CD14-positive monocyte (primary cell): ENCODE measurements around the gene RNF225. TPM values are rescaled to one million over a fixed set of nuclear protein-coding genes. Genes with fewer than 3 reads are reported as not detected.

Source experiments
- DNase-seq, 3 donors: peaks; one replicate each; pipeline ENCODE4 v3.0.0-alpha.2; 2011 to 2022
- H2AFZ ChIP-seq: 2 replicates; pipeline ENCODE4 v1.6.0; 2012; ENCODE audit warnings: mild to moderate bottlenecking, low read depth, low read length, inconsistent platforms; ENCODE audit not compliant: insufficient read depth, poor library complexity, severe bottlenecking
- H3K27ac ChIP-seq, 2 donors: 1 replicate in 1 of 2; 2 replicates in 1 of 2; pipeline ENCODE4 v1.5.1; 2012 to 2013; ENCODE audit warnings: low read length in 2 of 2, control low read depth in 1 of 2, inconsistent platforms in 1 of 2, low read depth in 1 of 2, mild to moderate bottlenecking in 1 of 2
- H3K27me3 ChIP-seq, 2 donors: one replicate each; pipeline versions ENCODE4 v1.6.0 to v1.6.1; 2011 to 2013; ENCODE audit warnings: low read length in 2 of 2; ENCODE audit not compliant: control insufficient read depth in 2 of 2, insufficient read depth in 2 of 2
- H3K36me3 ChIP-seq, 2 donors: replicated peaks in 1 of 2; 1 replicate in 1 of 2; 2 replicates in 1 of 2; pipeline versions ENCODE4 v1.5.1 to v1.6.1; 2012 to 2013; ENCODE audit warnings: low read length in 2 of 2, control low read depth in 1 of 2, inconsistent platforms in 1 of 2, mild to moderate bottlenecking in 1 of 2; ENCODE audit not compliant: insufficient read depth in 2 of 2, control insufficient read depth in 1 of 2
- H3K4me1 ChIP-seq, 2 donors: 1 replicate in 1 of 2; 2 replicates in 1 of 2; pipeline versions ENCODE4 v1.5.1 to v1.6.1; 2012 to 2013; ENCODE audit warnings: low read length in 2 of 2, control low read depth in 1 of 2, inconsistent platforms in 1 of 2, mild to moderate bottlenecking in 1 of 2, moderate library complexity in 1 of 2; ENCODE audit not compliant: insufficient read depth in 2 of 2, control insufficient read depth in 1 of 2
- H3K4me2 ChIP-seq: replicated peaks from 2 replicates; pipeline ENCODE3; 2012; ENCODE audit warnings: low read length, moderate library complexity, mild to moderate bottlenecking; ENCODE audit not compliant: poor library complexity, severe bottlenecking; ENCODE audit errors: extremely low read depth
- H3K4me3 ChIP-seq, 3 experiments: fragments of 200-600 bp in 1 of 3; sonication (generic) in 1 of 3; replicated peaks in 1 of 3; 1 replicate in 2 of 3; 2 replicates in 1 of 3; pipeline ENCODE4 v1.5.1; 2011 to 2013; ENCODE audit warnings: low read length in 3 of 3, mild to moderate bottlenecking in 3 of 3, control low read depth in 2 of 3, low read depth in 2 of 3, inconsistent platforms in 1 of 3, moderate library complexity in 1 of 3
- H3K79me2 ChIP-seq: 2 replicates; pipeline ENCODE4 v1.6.0; 2012; ENCODE audit warnings: mild to moderate bottlenecking, control low read depth, inconsistent platforms, low read length, moderate library complexity; ENCODE audit not compliant: insufficient read depth
- H3K9ac ChIP-seq: 2 replicates; pipeline ENCODE4 v1.6.0; 2017; ENCODE audit warnings: low read length, mild to moderate bottlenecking; ENCODE audit not compliant: insufficient read depth, poor library complexity, severe bottlenecking
- H3K9me3 ChIP-seq, 2 donors: replicated peaks in 1 of 2; 1 replicate in 1 of 2; 2 replicates in 1 of 2; pipeline versions ENCODE4 v1.5.1 to v1.6.1; 2012 to 2013; ENCODE audit warnings: low read length in 2 of 2, control low read depth in 1 of 2; ENCODE audit not compliant: control insufficient read depth in 1 of 2, insufficient read depth in 1 of 2
- H4K20me1 ChIP-seq: 2 replicates; pipeline ENCODE4 v1.6.0; 2012; ENCODE audit warnings: mild to moderate bottlenecking, low read length, control low read depth, moderate library complexity; ENCODE audit not compliant: insufficient read depth
- H3K27ac Mint-ChIP-seq, 7 donors: one replicate each; pipeline ENCODE4 v1.8.0; 2020; ENCODE audit warnings: mild to moderate bottlenecking in 7 of 7, mixed read lengths in 7 of 7, moderate library complexity in 6 of 7, inconsistent platforms in 2 of 7
- H3K27me3 Mint-ChIP-seq, 3 donors: one replicate each; pipeline ENCODE4 v1.8.0; 2021 to 2022; ENCODE audit warnings: low read depth in 3 of 3, mild to moderate bottlenecking in 3 of 3, mixed read lengths in 3 of 3, moderate library complexity in 3 of 3, inconsistent platforms in 1 of 3
- H3K36me3 Mint-ChIP-seq, 2 donors: one replicate each; pipeline ENCODE4 v1.8.0; 2020; ENCODE audit warnings: mixed read lengths in 2 of 2, inconsistent platforms in 1 of 2, mild to moderate bottlenecking in 1 of 2
- H3K4me1 Mint-ChIP-seq: one replicate; pipeline ENCODE4 v1.8.0; 2020; ENCODE audit warnings: mild to moderate bottlenecking, mixed read lengths
- H3K4me3 Mint-ChIP-seq, 2 donors: one replicate each; pipeline ENCODE4 v1.8.0; 2020; ENCODE audit warnings: mild to moderate bottlenecking in 2 of 2, mixed read lengths in 2 of 2, moderate library complexity in 1 of 2
- H3K9me3 Mint-ChIP-seq, 7 donors: one replicate each; pipeline ENCODE4 v1.8.0; 2020 to 2022; ENCODE audit warnings: mixed read lengths in 7 of 7, mild to moderate bottlenecking in 6 of 7, moderate library complexity in 6 of 7, inconsistent platforms in 2 of 7
- WGBS: methylation state at CpG from one replicate; pipeline ENCODE4 v1.1.5; 2013; ENCODE audit warnings: missing lambda C conversion rate; ENCODE audit not compliant: insufficient coverage; 5-methylcytosine and 5-hydroxymethylcytosine counted together
- intact Hi-C, 2 donors: fragments of 100-400 bp; cut with micrococcal nuclease; formaldehyde crosslinking; loops; one replicate each; pipeline versions ENCODE4 v1.15.0 to v1.15.1; 2023
- polyA plus RNA-seq, 3 donors: library from polyadenylated mRNA; depleted of rRNA in 1 of 3; unstranded in 2 of 3; stranded (reverse) in 1 of 3; fragments of 300-500 nt in 2 of 3; fragments of >200 nt in 1 of 3; fragmentation: Illumina TruSeq in 2 of 3; gene quantifications; 1 replicate in 2 of 3; 2 replicates in 1 of 3; pipeline ENCODE4 v1.2.3, GENCODE V29; 2012 to 2021
- TF ChIP-seq, protein P1 (sequence below): fragments of 200-600 bp; IDR thresholded peaks from one replicate; pipeline ENCODE4 v1.8.0; 2022; ENCODE audit warnings: antibody characterized with exemption, mild to moderate bottlenecking

RNF225 gene
- polyA plus RNA-seq, 3 donors, result not detected

DNA sequence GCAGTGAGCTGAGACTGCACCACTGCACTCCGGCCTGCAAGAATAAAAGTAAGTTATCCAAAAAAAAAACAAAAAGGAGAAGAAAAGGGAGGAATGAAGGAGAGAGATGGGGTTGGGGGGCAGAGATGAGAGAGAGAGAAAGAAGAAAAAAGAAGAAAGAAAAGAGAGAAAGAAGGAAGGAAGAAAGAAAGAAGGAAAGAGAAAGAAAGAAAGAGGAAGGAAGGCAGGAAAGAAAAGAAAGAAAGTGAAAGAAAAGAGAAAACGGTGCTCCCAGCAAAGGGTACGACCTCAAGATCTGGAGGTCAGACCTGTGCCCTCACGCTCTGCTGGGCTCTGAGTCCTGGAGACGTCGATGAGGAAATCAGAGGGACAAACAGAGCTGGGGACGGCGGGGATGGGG, 45.9 kb upstream of the RNF225 start:
- DNase-seq, result no peak
- no peak overlapping the region for H3K4me2 ChIP-seq

DNA sequence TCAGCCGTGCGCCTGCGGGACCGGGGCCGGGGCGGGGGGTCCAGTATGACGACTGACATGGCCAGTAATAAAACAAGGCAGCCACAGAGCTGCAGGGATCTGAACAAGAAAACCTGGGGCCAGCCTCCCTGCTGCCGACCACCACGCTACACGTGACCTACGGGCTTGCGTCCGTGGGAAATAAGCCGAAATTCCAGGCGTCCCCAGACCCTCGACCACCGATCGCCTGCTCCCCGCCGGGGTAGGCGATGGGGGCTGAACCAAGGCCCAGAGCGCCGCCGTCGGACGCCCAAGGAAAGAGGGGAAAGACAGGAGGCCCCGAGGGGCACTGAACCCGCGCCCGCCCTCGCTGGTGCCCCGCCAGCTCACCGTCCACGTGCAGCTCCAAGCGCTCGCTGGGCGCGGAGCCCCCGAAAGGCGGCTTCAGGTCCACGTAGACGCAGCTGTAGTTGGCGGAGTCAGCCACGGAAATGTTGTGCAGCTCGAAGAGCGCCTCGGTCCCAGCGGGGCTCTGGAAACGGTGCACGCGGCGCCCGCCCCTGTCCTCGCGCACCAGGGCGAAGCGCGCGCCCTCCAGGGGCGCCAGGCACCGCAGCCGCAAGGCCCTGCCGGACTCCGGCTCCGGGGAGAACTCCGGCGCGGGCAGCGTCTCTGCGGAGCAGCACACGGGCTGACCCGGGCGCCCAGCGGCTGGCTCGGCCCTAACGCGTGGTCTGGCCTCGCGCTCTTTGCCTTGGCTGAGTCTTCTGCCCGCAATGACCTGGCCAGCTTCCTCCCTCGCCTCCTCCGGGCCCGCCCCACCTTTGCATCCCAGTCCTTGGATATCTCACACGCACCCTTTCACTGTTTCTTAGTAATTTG, 45.2 kb upstream of the RNF225 start:
- H3K4me1 Mint-ChIP-seq, result peaks cover 30% of the 10 kb centered on the region
- no peak for DNase-seq
- TF ChIP-seq, protein P1, sequence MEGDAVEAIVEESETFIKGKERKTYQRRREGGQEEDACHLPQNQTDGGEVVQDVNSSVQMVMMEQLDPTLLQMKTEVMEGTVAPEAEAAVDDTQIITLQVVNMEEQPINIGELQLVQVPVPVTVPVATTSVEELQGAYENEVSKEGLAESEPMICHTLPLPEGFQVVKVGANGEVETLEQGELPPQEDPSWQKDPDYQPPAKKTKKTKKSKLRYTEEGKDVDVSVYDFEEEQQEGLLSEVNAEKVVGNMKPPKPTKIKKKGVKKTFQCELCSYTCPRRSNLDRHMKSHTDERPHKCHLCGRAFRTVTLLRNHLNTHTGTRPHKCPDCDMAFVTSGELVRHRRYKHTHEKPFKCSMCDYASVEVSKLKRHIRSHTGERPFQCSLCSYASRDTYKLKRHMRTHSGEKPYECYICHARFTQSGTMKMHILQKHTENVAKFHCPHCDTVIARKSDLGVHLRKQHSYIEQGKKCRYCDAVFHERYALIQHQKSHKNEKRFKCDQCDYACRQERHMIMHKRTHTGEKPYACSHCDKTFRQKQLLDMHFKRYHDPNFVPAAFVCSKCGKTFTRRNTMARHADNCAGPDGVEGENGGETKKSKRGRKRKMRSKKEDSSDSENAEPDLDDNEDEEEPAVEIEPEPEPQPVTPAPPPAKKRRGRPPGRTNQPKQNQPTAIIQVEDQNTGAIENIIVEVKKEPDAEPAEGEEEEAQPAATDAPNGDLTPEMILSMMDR, result no peak
- Histone ChIP-seq H3K4me1 (peaks cover 16 to 31% of the 10 kb centered on the region in 2 donors), H2AFZ (no peak overlapping the region), H3K9me3 (no peaks in the 10 kb centered on the region), H3K36me3 (peaks cover 0 to 5% of the 10 kb centered on the region in 2 donors), H4K20me1 (no peaks in the 10 kb centered on the region), H3K9ac (no peak overlapping the region), H3K27me3 (peaks cover 0 to 32% of the 10 kb centered on the region in 2 donors), H3K27ac (no peak overlapping the region), H3K79me2 (no peaks in the 10 kb centered on the region), H3K4me2 (peak overlapping the region; percentile 4), H3K4me3 (no peak overlapping the region)
- WGBS, result 63% methylated on average over 84 of the region's 84 CpGs
- peak overlapping the region in 1 of 2 donors; percentile 30 for H3K4me3 Mint-ChIP-seq
- no peak overlapping the region for H3K27ac Mint-ChIP-seq
- intact Hi-C loops, result no loop called here
- peaks cover 13 to 18% of the 10 kb centered on the region in 2 donors for H3K36me3 Mint-ChIP-seq
- H3K9me3 Mint-ChIP-seq, result peaks cover 0 to 9% (median 4%) of the 10 kb centered on the region in 7 donors
- peaks cover 8 to 45% (median 18%) of the 10 kb centered on the region in 3 donors for H3K27me3 Mint-ChIP-seq

More for the DNA sequence above, 45.9 kb upstream of the RNF225 start:
- WGBS, result 68% methylated on average over 7 of the region's 8 CpGs
- peaks cover 0 to 9% (median 4%) of the 10 kb centered on the region in 7 donors for H3K9me3 Mint-ChIP-seq
- H3K9me3 ChIP-seq, result no peaks in the 10 kb centered on the region
- TF ChIP-seq, protein P1, result no peak
- no peak overlapping the region for H3K27ac ChIP-seq
- no peak overlapping the region for H3K27ac Mint-ChIP-seq
- H3K4me1 Mint-ChIP-seq, result peaks cover 30% of the 10 kb centered on the region
- H3K27me3 ChIP-seq, result peaks cover 0 to 26% of the 10 kb centered on the region in 2 donors
- H3K4me3 Mint-ChIP-seq, result peak overlapping the region in 1 of 2 donors; percentile 68
- peaks cover 13 to 18% of the 10 kb centered on the region in 2 donors for H3K36me3 Mint-ChIP-seq
- H3K4me3 ChIP-seq, result no peak overlapping the region
- no peak overlapping the region for H3K9ac ChIP-seq
- peaks cover 0 to 5% of the 10 kb centered on the region in 2 donors for H3K36me3 ChIP-seq
- H4K20me1 ChIP-seq, result no peaks in the 10 kb centered on the region
- H2AFZ ChIP-seq, result no peak overlapping the region
- no peaks in the 10 kb centered on the region for H3K79me2 ChIP-seq
- peaks cover 6 to 40% (median 17%) of the 10 kb centered on the region in 3 donors for H3K27me3 Mint-ChIP-seq
- H3K4me1 ChIP-seq, result peaks cover 16 to 31% of the 10 kb centered on the region in 2 donors
- intact Hi-C loops, result no loop called here
